SH-SY5Y (cell line): ENCODE data around the gene CNKSR3.

Source experiments
- GATA2 ChIP-seq: IDR thresholded peaks from 2 replicates; pipeline ENCODE4 v1.6.1; 2011; ENCODE audit warnings: mild to moderate bottlenecking, low read depth, low read length
- GATA3 ChIP-seq: IDR thresholded peaks from 2 replicates; pipeline ENCODE4 v1.6.1; 2011; ENCODE audit warnings: low read depth, mild to moderate bottlenecking, low read length, moderate library complexity

CNKSR3 gene

GRCh38 chr6:154459513-154459912 lies 51.0 kb downstream of the CNKSR3 start:
- no peak for TF ChIP-seq GATA2
- no peak for TF ChIP-seq GATA3

GRCh38 chr6:154458565-154459470 lies 51.7 kb downstream of the CNKSR3 start:
- peak; percentile 75 for TF ChIP-seq GATA3
- TF ChIP-seq GATA2: peak; percentile 70

GRCh38 chr6:154457881-154458284 lies 52.6 kb downstream of the CNKSR3 start:
- TF ChIP-seq GATA3 (no peak), GATA2 (no peak)

GRCh38 chr6:154457046-154457713 lies 53.3 kb downstream of the CNKSR3 start:
- TF ChIP-seq GATA2 (no peak), GATA3 (no peak)

GRCh38 chr6:154453329-154453728 lies 57.2 kb downstream of the CNKSR3 start:
- TF ChIP-seq GATA2 (no peak), GATA3 (no peak)

GRCh38 chr6:154450498-154450897 lies 60.0 kb downstream of the CNKSR3 start:
- TF ChIP-seq GATA2 (no peak), GATA3 (no peak)

GRCh38 chr6:154448448-154449096 lies 61.9 kb downstream of the CNKSR3 start:
- TF ChIP-seq GATA3 (no peak), GATA2 (no peak)

GRCh38 chr6:154447954-154448353 lies 62.5 kb downstream of the CNKSR3 start:
- TF ChIP-seq GATA3 (no peak; the same call in 1 of the 2 replicates), GATA2 (peak; percentile 70)

- TF ChIP-seq GATA3: no peak
- no peak for TF ChIP-seq GATA2
Measured at GRCh38 chr6:154446984-154447383, 63.5 kb downstream of the CNKSR3 start.

- TF ChIP-seq GATA3 (no peak), GATA2 (no peak)
Measured at GRCh38 chr6:154445417-154445816, 65.1 kb downstream of the CNKSR3 start.

GRCh38 chr6:154441995-154442310 lies 68.5 kb downstream of the CNKSR3 start:
- TF ChIP-seq GATA2: no peak
- no peak for TF ChIP-seq GATA3

- TF ChIP-seq GATA3 (no peak), GATA2 (no peak)
Measured at GRCh38 chr6:154440422-154441043, 70.0 kb downstream of the CNKSR3 start.

GRCh38 chr6:154440022-154440421 lies 70.5 kb downstream of the CNKSR3 start:
- TF ChIP-seq GATA3 (no peak), GATA2 (no peak)

GRCh38 chr6:154438882-154439415 lies 71.5 kb downstream of the CNKSR3 start:
- no peak for TF ChIP-seq GATA3

GRCh38 chr6:154435400-154435945 lies 75.0 kb downstream of the CNKSR3 start:
- TF ChIP-seq GATA2 (no peak), GATA3 (no peak)
